ENCODE results near the gene ST3GAL5.

- TF ChIP-seq CTCF (IDR thresholded peaks at IDR 0.05): no peak
- no peak for TF ChIP-seq POLR2A (IDR thresholded peaks at IDR 0.05)
Measured at GRCh38 chr2:85935170-85935745, 46.5 kb upstream of the ST3GAL5 start.
